ENCODE data around the gene ZNF860.

ZNF860 gene

GRCh38 chr3:31974471-31974870 is 7.1 kb upstream of the ZNF860 start:
- no peak overlapping the region for H3K27ac ChIP-seq (ENCODE audit: insufficient read depth, low read depth, low read length, poor library complexity, severe bottlenecking)

GRCh38 chr3:31974964-31975363 is 6.6 kb upstream of the ZNF860 start:
- Histone ChIP-seq H3K27me3 (ENCODE audit: control insufficient read depth, insufficient read depth, low read length, poor library complexity, severe bottlenecking) (peaks cover 15% of the 10 kb centered on the region), H3K36me3 (ENCODE audit: control insufficient read depth, insufficient read depth, low read length) (no peaks in the 10 kb centered on the region), H3K27ac (ENCODE audit: insufficient read depth, low read depth, low read length, poor library complexity, severe bottlenecking) (no peak overlapping the region), H3K9me3 (ENCODE audit: control insufficient read depth, low read length) (no peaks in the 10 kb centered on the region), H3K4me3 (ENCODE audit: insufficient read depth, low read depth, low read length) (no peak overlapping the region), H3K4me1 (ENCODE audit: control insufficient read depth, insufficient read depth, low read length) (no peaks in the 10 kb centered on the region)
- 92 to 97% methylated on average over 3 to 5 of the region's 5 CpGs for WGBS, 2 experiments

More at GRCh38 chr3:31974471-31974870, 7.1 kb upstream of the ZNF860 start:
- no peaks in the 10 kb centered on the region for H3K9me3 ChIP-seq (ENCODE audit: control insufficient read depth, low read length)
- no peak overlapping the region for H3K4me3 ChIP-seq (ENCODE audit: insufficient read depth, low read depth, low read length)
- H3K27me3 ChIP-seq (ENCODE audit: control insufficient read depth, insufficient read depth, low read length, poor library complexity, severe bottlenecking), result peaks cover 10% of the 10 kb centered on the region
- no peaks in the 10 kb centered on the region for H3K36me3 ChIP-seq (ENCODE audit: control insufficient read depth, insufficient read depth, low read length)
- peaks cover under 1% of the 10 kb centered on the region for H3K4me1 ChIP-seq (ENCODE audit: control insufficient read depth, insufficient read depth, low read length)
- 90% methylated on average over 5 of the region's 5 CpGs for WGBS, 2 experiments

GRCh38 chr3:31976302-31976701 is 5.2 kb upstream of the ZNF860 start:
- Histone ChIP-seq H3K4me3 (ENCODE audit: insufficient read depth, low read depth, low read length) (no peak overlapping the region), H3K4me1 (ENCODE audit: control insufficient read depth, insufficient read depth, low read length) (no peaks in the 10 kb centered on the region), H3K9me3 (ENCODE audit: control insufficient read depth, low read length) (no peaks in the 10 kb centered on the region), H3K27me3 (ENCODE audit: control insufficient read depth, insufficient read depth, low read length, poor library complexity, severe bottlenecking) (peaks cover 28% of the 10 kb centered on the region), H3K27ac (ENCODE audit: insufficient read depth, low read depth, low read length, poor library complexity, severe bottlenecking) (no peak overlapping the region), H3K36me3 (ENCODE audit: control insufficient read depth, insufficient read depth, low read length) (no peaks in the 10 kb centered on the region)
- WGBS, 2 experiments, result 89 to 93% methylated on average over 2 of the region's 2 CpGs

GRCh38 chr3:31977736-31978135 is 3.8 kb upstream of the ZNF860 start:
- peaks cover 42% of the 10 kb centered on the region for H3K27me3 ChIP-seq (ENCODE audit: control insufficient read depth, insufficient read depth, low read length, poor library complexity, severe bottlenecking)
- no peak overlapping the region for H3K27ac ChIP-seq (ENCODE audit: insufficient read depth, low read depth, low read length, poor library complexity, severe bottlenecking)
- H3K9me3 ChIP-seq (ENCODE audit: control insufficient read depth, low read length), result no peaks in the 10 kb centered on the region
- 94 to 100% methylated on average over 2 of the region's 2 CpGs for WGBS, 2 experiments
- H3K4me3 ChIP-seq (ENCODE audit: insufficient read depth, low read depth, low read length), result no peak overlapping the region
- H3K36me3 ChIP-seq (ENCODE audit: control insufficient read depth, insufficient read depth, low read length), result no peaks in the 10 kb centered on the region
- no peaks in the 10 kb centered on the region for H3K4me1 ChIP-seq (ENCODE audit: control insufficient read depth, insufficient read depth, low read length)

GRCh38 chr3:31978553-31978952 is 3.0 kb upstream of the ZNF860 start:
- Histone ChIP-seq H3K27me3 (ENCODE audit: control insufficient read depth, insufficient read depth, low read length, poor library complexity, severe bottlenecking) (peaks cover 49% of the 10 kb centered on the region), H3K4me1 (ENCODE audit: control insufficient read depth, insufficient read depth, low read length) (no peaks in the 10 kb centered on the region), H3K9me3 (ENCODE audit: control insufficient read depth, low read length) (no peaks in the 10 kb centered on the region), H3K4me3 (ENCODE audit: insufficient read depth, low read depth, low read length) (no peak overlapping the region), H3K36me3 (ENCODE audit: control insufficient read depth, insufficient read depth, low read length) (no peaks in the 10 kb centered on the region), H3K27ac (ENCODE audit: insufficient read depth, low read depth, low read length, poor library complexity, severe bottlenecking) (no peak overlapping the region)
- WGBS, 2 experiments, result 95 to 96% methylated on average over 4 of the region's 4 CpGs

GRCh38 chr3:31979001-31979697 is 2.4 kb upstream of the ZNF860 start:
- Histone ChIP-seq H3K27me3 (ENCODE audit: control insufficient read depth, insufficient read depth, low read length, poor library complexity, severe bottlenecking) (peaks cover 49% of the 10 kb centered on the region), H3K4me3 (ENCODE audit: insufficient read depth, low read depth, low read length) (no peak overlapping the region), H3K36me3 (ENCODE audit: control insufficient read depth, insufficient read depth, low read length) (no peaks in the 10 kb centered on the region), H3K9me3 (ENCODE audit: control insufficient read depth, low read length) (no peaks in the 10 kb centered on the region), H3K4me1 (ENCODE audit: control insufficient read depth, insufficient read depth, low read length) (no peaks in the 10 kb centered on the region), H3K27ac (ENCODE audit: insufficient read depth, low read depth, low read length, poor library complexity, severe bottlenecking) (no peak overlapping the region)
- 89 to 92% methylated on average over 4 to 5 of the region's 5 CpGs for WGBS, 2 experiments

GRCh38 chr3:31980530-31981205 is 882 bp upstream of the ZNF860 start:
- Histone ChIP-seq H3K4me3 (ENCODE audit: insufficient read depth, low read depth, low read length) (peak overlapping the region; percentile 76), H3K9me3 (ENCODE audit: control insufficient read depth, low read length) (no peaks in the 10 kb centered on the region), H3K36me3 (ENCODE audit: control insufficient read depth, insufficient read depth, low read length) (no peaks in the 10 kb centered on the region), H3K4me1 (ENCODE audit: control insufficient read depth, insufficient read depth, low read length) (no peaks in the 10 kb centered on the region), H3K27me3 (ENCODE audit: control insufficient read depth, insufficient read depth, low read length, poor library complexity, severe bottlenecking) (peaks cover 49% of the 10 kb centered on the region), H3K27ac (ENCODE audit: insufficient read depth, low read depth, low read length, poor library complexity, severe bottlenecking) (no peak overlapping the region)
- WGBS, 2 experiments, result 0% methylated on average over 66 of the region's 66 CpGs

GRCh38 chr3:31984321-31984720 is 2.8 kb downstream of the ZNF860 start:
- no peaks in the 10 kb centered on the region for H3K9me3 ChIP-seq (ENCODE audit: control insufficient read depth, low read length)
- 88 to 92% methylated on average over 4 of the region's 4 CpGs for WGBS, 2 experiments
- no peak overlapping the region for H3K27ac ChIP-seq (ENCODE audit: insufficient read depth, low read depth, low read length, poor library complexity, severe bottlenecking)
- no peaks in the 10 kb centered on the region for H3K4me1 ChIP-seq (ENCODE audit: control insufficient read depth, insufficient read depth, low read length)
- no peaks in the 10 kb centered on the region for H3K36me3 ChIP-seq (ENCODE audit: control insufficient read depth, insufficient read depth, low read length)
- H3K4me3 ChIP-seq (ENCODE audit: insufficient read depth, low read depth, low read length), result no peak overlapping the region
- H3K27me3 ChIP-seq (ENCODE audit: control insufficient read depth, insufficient read depth, low read length, poor library complexity, severe bottlenecking), result peaks cover 40% of the 10 kb centered on the region

- WGBS, 2 experiments, result 94 to 96% methylated on average over 2 of the region's 2 CpGs
- H3K4me1 ChIP-seq (ENCODE audit: control insufficient read depth, insufficient read depth, low read length), result no peaks in the 10 kb centered on the region
- H3K36me3 ChIP-seq (ENCODE audit: control insufficient read depth, insufficient read depth, low read length), result no peaks in the 10 kb centered on the region
- no peak overlapping the region for H3K27ac ChIP-seq (ENCODE audit: insufficient read depth, low read depth, low read length, poor library complexity, severe bottlenecking)
- H3K9me3 ChIP-seq (ENCODE audit: control insufficient read depth, low read length), result no peaks in the 10 kb centered on the region
- H3K4me3 ChIP-seq (ENCODE audit: insufficient read depth, low read depth, low read length), result no peak overlapping the region
- peaks cover 25% of the 10 kb centered on the region for H3K27me3 ChIP-seq (ENCODE audit: control insufficient read depth, insufficient read depth, low read length, poor library complexity, severe bottlenecking)
Measured at GRCh38 chr3:31985831-31986230, 4.3 kb downstream of the ZNF860 start.

GRCh38 chr3:31988271-31988670 is 6.7 kb downstream of the ZNF860 start:
- Histone ChIP-seq H3K9me3 (ENCODE audit: control insufficient read depth, low read length) (no peaks in the 10 kb centered on the region), H3K4me3 (ENCODE audit: insufficient read depth, low read depth, low read length) (no peak overlapping the region), H3K27me3 (ENCODE audit: control insufficient read depth, insufficient read depth, low read length, poor library complexity, severe bottlenecking) (peaks cover under 1% of the 10 kb centered on the region), H3K4me1 (ENCODE audit: control insufficient read depth, insufficient read depth, low read length) (no peaks in the 10 kb centered on the region), H3K36me3 (ENCODE audit: control insufficient read depth, insufficient read depth, low read length) (no peaks in the 10 kb centered on the region), H3K27ac (ENCODE audit: insufficient read depth, low read depth, low read length, poor library complexity, severe bottlenecking) (no peak overlapping the region)
- WGBS, 2 experiments, result 95 to 97% methylated on average over 1 of the region's 1 CpG

Measured in ectodermal cell (in vitro differentiated cells).